Lower leg skin (tissue), 4 donors: ENCODE results near the gene TFAP2C. TPM values are rescaled to one million over a fixed set of nuclear protein-coding genes. Genes with fewer than 3 reads are reported as not detected.

ENCODE experiments used
- DNase-seq, 2 donors: peaks; one replicate each; pipeline ENCODE4 v3.0.0-alpha.2; 2019; ENCODE audit warnings: low spot score in 2 of 2
- H3K4me3 ChIP-seq: fragments of 200-600 bp; sonication (generic); 2 replicates; pipeline ENCODE4 v1.5.1; 2017; ENCODE audit warnings: mild to moderate bottlenecking, low read depth; ENCODE audit not compliant: poor library complexity, severe bottlenecking
- CTCF ChIP-seq, 3 donors: fragments of 450-650 bp; IDR thresholded peaks; one replicate each; pipeline ENCODE4 v1.5.1; 2016; ENCODE audit warnings: antibody characterized with exemption in 3 of 3, mild to moderate bottlenecking in 3 of 3, moderate library complexity in 2 of 3
- POLR2A ChIP-seq, 2 donors: fragments of 450-650 bp; IDR thresholded peaks; one replicate each; pipeline ENCODE4 v1.6.1; 2016 to 2017; ENCODE audit warnings: antibody characterized with exemption in 2 of 2, mild to moderate bottlenecking in 1 of 2, moderate library complexity in 1 of 2
- WGBS, 2 donors: methylation state at CpG; one replicate each; pipeline ENCODE4 v1.1.5; 2018; 5-methylcytosine and 5-hydroxymethylcytosine counted together
- intact Hi-C: fragments of 100-400 bp; cut with DNase I; formaldehyde crosslinking; loops from one replicate; pipeline ENCODE4 v1.15.0; 2023; ENCODE audit warnings: low total_unique reads
- total RNA-seq, 4 donors: library from RNA; depleted of rRNA; stranded (reverse); fragments of >200 nt; gene quantifications; one replicate each; pipeline ENCODE4 v1.1.0, GENCODE V29; 2016

TFAP2C gene
- total RNA-seq, 4 donors from 2014 or later: 59.6 to 110 (median 79.8) TPM

- DNase-seq: no peak
- TF ChIP-seq CTCF (IDR thresholded peaks at IDR 0.05): no peak
- no peak for TF ChIP-seq POLR2A (IDR thresholded peaks at IDR 0.05)
- WGBS, 2 donors: 82 to 87% methylated on average over 17 of the region's 17 CpGs
- H3K4me3 ChIP-seq: no peak overlapping the region
- intact Hi-C loops: no loop called here
These were observed 33.2 kb upstream of the TFAP2C start for GRCh38 chr20:56595746-56596475.

DNA sequence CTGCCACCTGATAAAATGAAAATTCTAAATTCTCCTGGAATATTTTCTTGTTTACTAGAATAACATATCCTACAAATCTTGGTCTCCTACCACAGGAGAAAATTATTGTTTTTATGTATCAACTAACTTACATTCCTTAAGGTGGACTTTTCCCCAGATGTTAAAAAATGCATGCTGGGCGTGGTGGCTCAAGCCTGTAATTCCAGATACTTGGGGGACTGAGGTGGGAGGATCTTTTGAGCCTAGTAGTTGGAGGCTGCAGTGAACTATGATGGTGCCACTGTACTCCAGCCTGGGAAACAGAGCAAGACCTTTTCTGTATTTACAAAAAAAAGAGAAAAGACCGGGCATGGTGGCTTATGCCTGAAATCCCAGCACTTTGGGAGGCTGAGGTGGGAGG is 27.9 kb upstream of the TFAP2C start:
- 74 to 75% methylated on average over 2 of the region's 2 CpGs for WGBS, 2 donors

GRCh38 chr20:56604673-56605072 is 24.4 kb upstream of the TFAP2C start:
- no peak for DNase-seq
- H3K4me3 ChIP-seq: no peak overlapping the region
- WGBS, 2 donors: 91% methylated on average over 10 of the region's 10 CpGs
- TF ChIP-seq CTCF (IDR thresholded peaks at IDR 0.05) (no peak), POLR2A (IDR thresholded peaks at IDR 0.05) (no peak)
- intact Hi-C loops: no loop called here

More for the DNA sequence above, 27.9 kb upstream of the TFAP2C start:
- DNase-seq: no peak
- intact Hi-C loops: no loop called here
- no peak for TF ChIP-seq POLR2A (IDR thresholded peaks at IDR 0.05)
- no peak overlapping the region for H3K4me3 ChIP-seq

GRCh38 chr20:56605261-56605996 is 23.7 kb upstream of the TFAP2C start:
- no peak overlapping the region for H3K4me3 ChIP-seq
- DNase-seq: no peak
- no peak for TF ChIP-seq CTCF (IDR thresholded peaks at IDR 0.05)
- no peak for TF ChIP-seq POLR2A (IDR thresholded peaks at IDR 0.05)
- intact Hi-C loops: no loop called here
- WGBS, 2 donors: 89 to 93% methylated on average over 6 of the region's 6 CpGs

GRCh38 chr20:56606174-56606945 is 22.7 kb upstream of the TFAP2C start:
- H3K4me3 ChIP-seq: no peak overlapping the region
- intact Hi-C loops: no loop called here
- WGBS, 2 donors: 66 to 80% methylated on average over 8 of the region's 8 CpGs
- DNase-seq: no peak
- TF ChIP-seq CTCF (IDR thresholded peaks at IDR 0.05) (no peak), POLR2A (IDR thresholded peaks at IDR 0.05) (no peak)
